Mucosa of stomach (tissue), 1 donor: ENCODE measurements around the gene CLDN4.

Source experiments
- H3K27me3 ChIP-seq: one replicate; pipeline ENCODE4 v1.7.0; 2013; ENCODE audit warnings: mild to moderate bottlenecking, low read length; ENCODE audit not compliant: control insufficient read depth, insufficient read depth
- H3K36me3 ChIP-seq: one replicate; pipeline ENCODE4 v1.7.0; 2013; ENCODE audit warnings: low read length; ENCODE audit not compliant: control insufficient read depth, insufficient read depth
- H3K4me1 ChIP-seq: one replicate; pipeline ENCODE4 v1.7.0; 2013; ENCODE audit warnings: mild to moderate bottlenecking, low read length; ENCODE audit not compliant: control insufficient read depth, insufficient read depth
- H3K4me3 ChIP-seq: one replicate; pipeline ENCODE4 v1.7.0; 2013; ENCODE audit warnings: low read length
- H3K9ac ChIP-seq: one replicate; pipeline ENCODE4 v1.7.0; 2013; ENCODE audit warnings: mild to moderate bottlenecking, low read length, moderate library complexity
- H3K9me3 ChIP-seq: one replicate; pipeline ENCODE4 v1.7.0; 2013; ENCODE audit warnings: mild to moderate bottlenecking, low read length, moderate library complexity; ENCODE audit not compliant: control insufficient read depth
- donor health status: Pancreatic carcinoma.

Gene CLDN4

DNA sequence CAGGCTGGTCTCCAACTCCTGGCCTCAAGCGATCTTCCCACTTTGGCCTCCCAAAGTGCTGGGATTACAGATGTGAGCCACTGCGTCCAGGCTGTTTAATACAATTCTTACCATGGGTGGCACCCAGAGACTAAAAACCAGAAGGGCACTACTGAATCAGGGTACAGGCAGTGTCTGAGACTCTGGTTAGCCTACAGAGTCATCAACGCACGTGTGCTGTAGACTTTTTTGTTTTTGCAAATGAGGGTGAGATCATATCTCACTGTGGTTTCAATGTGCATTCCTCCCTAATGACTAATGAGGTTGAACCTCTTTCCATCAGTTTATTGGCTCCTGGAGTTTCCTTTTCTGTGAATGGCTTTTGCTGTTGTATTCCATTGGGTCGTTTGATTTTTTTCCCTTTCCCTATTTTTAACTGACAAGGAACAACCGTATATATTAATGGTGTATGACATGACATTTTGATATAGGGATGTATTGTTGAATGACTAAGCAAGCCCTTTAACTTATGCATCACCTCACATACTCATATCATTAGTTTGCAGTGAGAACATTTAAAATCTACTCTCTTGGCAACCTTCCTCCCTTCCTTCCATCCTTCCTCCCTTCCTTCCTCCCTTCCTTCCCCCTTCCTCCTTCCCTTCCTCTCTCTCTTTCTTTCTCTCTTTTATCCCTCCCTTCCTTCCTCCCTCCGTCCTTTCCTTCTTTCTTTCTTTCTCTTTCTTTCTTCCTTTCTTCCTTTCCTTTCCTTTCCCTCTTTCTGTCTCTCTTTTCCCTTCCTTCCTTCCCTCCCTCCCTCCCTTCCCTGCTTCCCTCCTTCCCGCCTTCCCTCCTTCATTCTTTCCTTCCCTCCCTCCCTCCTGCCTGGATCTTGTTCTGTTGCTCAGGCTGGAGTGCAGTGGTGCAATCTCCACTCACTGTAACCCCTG lies 20.9 kb downstream of the CLDN4 start:
- Histone ChIP-seq H3K4me3 (no peak overlapping the region), H3K9me3 (no peaks in the 10 kb centered on the region), H3K9ac (no peak overlapping the region), H3K4me1 (peaks cover 35% of the 10 kb centered on the region), H3K36me3 (no peaks in the 10 kb centered on the region), H3K27me3 (peaks cover 13% of the 10 kb centered on the region)

DNA sequence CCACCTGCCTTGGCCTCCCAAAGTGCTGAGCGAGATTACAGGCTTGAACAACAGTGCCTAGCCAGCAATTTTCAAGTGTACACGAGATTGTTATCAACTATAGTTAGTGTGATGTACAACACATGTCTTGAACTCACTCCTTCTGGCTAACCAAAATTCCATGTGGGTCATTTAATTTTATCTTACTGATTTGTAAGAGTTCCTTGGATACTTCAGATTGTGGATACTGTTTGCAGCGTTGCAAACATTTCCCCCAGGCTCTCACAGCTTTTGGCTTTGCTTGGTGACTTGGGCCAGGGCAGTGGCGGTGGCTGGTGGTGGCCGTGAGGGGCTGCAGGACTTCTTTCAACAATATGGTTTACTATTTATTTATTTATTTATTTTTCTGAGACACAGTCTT lies 21.7 kb downstream of the CLDN4 start:
- Histone ChIP-seq H3K4me3 (no peak overlapping the region), H3K36me3 (no peaks in the 10 kb centered on the region), H3K27me3 (peaks cover 18% of the 10 kb centered on the region), H3K4me1 (peaks cover 35% of the 10 kb centered on the region), H3K9me3 (no peaks in the 10 kb centered on the region), H3K9ac (no peak overlapping the region)

DNA sequence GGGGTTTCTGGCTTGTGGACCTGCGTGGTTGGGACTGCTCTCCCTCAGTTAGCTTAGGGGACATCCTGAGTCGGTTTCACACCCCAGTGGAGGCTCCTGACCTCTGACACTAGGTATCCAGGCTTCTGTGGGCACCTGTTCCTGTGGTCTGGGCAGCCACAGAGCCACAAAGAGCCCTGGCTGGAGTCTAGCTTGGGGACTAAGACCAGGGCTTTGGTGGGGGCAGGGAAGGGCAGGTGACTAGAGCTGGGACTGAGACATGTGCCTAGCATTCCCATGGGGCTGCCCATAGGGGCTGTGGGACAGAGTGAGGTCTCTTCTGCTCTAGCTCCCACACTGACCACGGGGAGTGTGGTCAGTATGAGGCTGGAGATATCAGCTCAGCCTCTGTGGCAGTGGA lies 26.1 kb downstream of the CLDN4 start:
- Histone ChIP-seq H3K4me1 (peaks cover 11% of the 10 kb centered on the region), H3K9me3 (no peaks in the 10 kb centered on the region), H3K27me3 (peaks cover 25% of the 10 kb centered on the region), H3K36me3 (no peaks in the 10 kb centered on the region), H3K9ac (no peak overlapping the region), H3K4me3 (no peak overlapping the region)

DNA sequence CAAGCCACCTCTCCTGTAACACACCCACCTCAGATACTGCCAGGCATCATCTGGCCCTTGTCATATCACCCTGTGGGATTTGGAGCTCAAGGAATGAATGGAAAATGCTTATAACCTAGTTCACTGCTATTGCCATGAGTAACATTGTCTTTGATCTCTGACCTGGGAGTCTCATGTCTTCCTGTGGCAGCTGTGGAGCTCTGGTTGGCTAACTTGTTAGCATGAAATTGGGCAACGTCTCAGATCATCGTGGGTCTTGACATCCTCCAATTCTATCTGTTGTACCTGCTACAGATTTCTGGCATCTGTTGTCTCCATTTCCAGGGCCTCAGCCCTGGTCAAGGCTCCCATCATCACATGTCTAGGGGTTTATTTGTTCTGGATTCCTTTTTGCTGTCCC lies 28.0 kb downstream of the CLDN4 start:
- Histone ChIP-seq H3K4me1 (peaks cover 7% of the 10 kb centered on the region), H3K36me3 (no peaks in the 10 kb centered on the region), H3K9ac (no peak overlapping the region), H3K27me3 (peaks cover 25% of the 10 kb centered on the region), H3K4me3 (no peak overlapping the region), H3K9me3 (no peaks in the 10 kb centered on the region)

DNA sequence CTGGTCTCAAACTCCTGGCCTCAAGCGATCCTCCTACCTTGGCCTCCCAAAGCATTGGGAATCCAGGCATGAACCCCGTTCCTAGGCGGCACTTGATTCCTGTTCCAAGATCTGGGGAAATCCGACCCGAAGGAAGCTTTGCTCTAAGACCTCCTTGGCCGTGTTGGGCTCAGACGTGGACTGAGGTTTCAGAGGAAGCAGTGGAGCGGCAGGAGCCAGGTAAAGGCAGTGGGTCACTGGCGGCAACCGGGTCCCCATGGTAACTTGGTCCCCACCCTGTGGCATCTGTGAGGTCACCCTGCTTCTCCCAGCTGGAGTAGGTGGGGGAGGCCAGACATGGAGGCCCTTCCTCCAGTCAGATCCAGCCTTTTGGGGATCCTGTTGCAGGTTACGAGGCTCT lies 30.1 kb downstream of the CLDN4 start, which contains the start of gene TMEM270:
Gene TMEM270 (plus strand): TSS at position 301 of the 400 bp plus-strand sequence. CDS start 36 bp downstream, at position 337.
- Histone ChIP-seq H3K4me3 (no peak within 1 kb of the TSS), H3K4me1 (peaks cover under 1% of the 10 kb centered on the region), H3K9ac (no peak within 1 kb of the TSS), H3K36me3 (no peaks in the 10 kb centered on the region), H3K27me3 (peaks cover 17% of the 10 kb centered on the region), H3K9me3 (no peaks in the 10 kb centered on the region)

DNA sequence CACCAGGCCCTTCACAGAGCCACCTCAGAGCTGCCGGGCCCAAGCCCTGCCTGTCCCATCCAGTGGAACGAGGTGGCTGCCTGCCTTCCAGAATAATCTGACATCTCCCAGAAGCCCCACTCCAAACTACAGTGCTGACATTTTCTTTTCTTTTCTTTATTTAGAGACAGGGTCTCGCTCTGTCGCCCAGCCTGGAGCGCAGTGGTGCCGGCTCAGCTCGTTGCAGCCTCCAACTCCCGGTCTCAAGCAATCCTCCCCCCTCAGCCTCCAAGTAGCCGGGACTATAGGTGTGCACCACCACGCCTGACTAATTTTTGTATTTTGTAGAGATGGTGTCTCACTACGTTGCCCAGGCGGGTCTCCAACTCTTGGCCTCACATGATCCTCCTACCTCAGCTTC lies 30.5 kb downstream of the CLDN4 start:
- Histone ChIP-seq H3K4me3 (no peak overlapping the region), H3K9ac (no peak overlapping the region), H3K9me3 (no peaks in the 10 kb centered on the region), H3K27me3 (peaks cover 14% of the 10 kb centered on the region), H3K4me1 (no peaks in the 10 kb centered on the region), H3K36me3 (no peaks in the 10 kb centered on the region)

DNA sequence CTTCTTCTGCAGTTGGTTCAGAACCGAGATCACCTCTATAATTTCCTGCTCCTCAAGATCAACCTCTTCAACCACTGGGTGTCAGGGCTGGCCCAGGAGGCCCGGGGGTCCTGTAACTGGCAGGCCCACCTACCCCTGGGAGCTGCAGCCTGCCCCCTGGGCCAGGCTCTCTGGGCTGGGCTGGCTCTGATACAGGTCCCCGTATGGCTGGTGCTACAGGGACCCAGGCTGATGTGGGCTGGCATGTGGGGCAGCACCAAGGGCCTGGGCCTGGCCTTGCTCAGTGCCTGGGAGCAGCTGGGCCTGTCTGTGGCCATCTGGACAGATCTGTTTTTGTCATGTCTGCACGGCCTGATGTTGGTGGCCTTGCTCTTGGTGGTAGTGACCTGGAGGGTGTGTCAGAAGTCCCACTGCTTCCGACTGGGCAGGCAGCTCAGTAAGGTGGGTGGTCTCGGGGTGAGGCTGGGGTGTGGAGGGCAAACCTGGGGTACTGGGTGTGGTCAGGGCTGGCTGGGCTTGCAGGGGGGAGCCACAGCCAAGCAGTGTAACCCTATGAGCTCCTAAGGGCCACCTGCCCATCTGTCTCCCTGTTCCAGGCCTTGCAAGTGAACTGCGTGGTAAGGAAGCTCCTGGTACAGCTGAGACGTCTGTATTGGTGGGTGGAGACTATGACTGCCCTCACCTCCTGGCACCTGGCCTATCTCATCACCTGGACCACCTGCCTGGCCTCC lies 34.4 kb downstream of the CLDN4 start:
- H3K36me3 ChIP-seq = no peaks in the 10 kb centered on the region
- H3K9ac ChIP-seq = no peak overlapping the region
- no peaks in the 10 kb centered on the region for H3K9me3 ChIP-seq
- peaks cover 2% of the 10 kb centered on the region for H3K4me1 ChIP-seq
- no peak overlapping the region for H3K4me3 ChIP-seq
- H3K27me3 ChIP-seq = no peaks in the 10 kb centered on the region

DNA sequence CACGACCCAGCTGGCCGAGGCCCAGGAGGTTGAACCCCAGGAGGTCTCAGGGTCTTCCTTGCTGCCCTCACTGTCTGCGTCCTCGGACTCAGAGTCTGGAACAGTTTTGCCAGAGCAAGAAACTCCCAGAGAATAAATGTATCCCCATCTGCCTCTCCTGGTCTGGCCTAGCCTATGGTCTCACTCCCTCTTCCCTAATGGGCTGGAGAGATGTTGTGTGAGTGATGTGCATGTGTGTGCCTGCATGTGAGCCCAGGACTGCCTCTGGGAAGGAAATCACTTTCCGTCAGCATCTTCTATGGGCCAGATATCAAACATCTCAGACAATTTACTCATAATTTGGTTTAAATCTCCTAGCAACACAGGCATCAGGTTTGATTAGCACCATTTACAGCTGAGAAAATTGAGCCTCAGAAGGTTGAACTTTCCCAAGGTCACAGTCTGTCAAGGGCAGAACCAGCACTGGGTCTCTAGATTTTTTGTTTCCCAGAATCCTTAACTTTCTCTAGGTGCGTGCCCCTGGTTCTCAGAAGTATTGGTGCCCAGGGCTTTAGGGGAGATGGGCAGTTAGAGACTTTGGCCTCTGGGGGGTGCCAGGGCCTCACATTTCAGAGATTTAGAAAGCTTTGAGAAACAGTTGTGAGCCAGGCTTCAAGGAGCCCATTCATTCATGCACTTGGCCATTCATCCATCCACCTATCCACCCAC lies 35.1 kb downstream of the CLDN4 start:
- no peaks in the 10 kb centered on the region for H3K36me3 ChIP-seq
- no peak overlapping the region for H3K9ac ChIP-seq
- no peak overlapping the region for H3K4me3 ChIP-seq
- H3K27me3 ChIP-seq = peaks cover 2% of the 10 kb centered on the region
- H3K9me3 ChIP-seq = no peaks in the 10 kb centered on the region
- H3K4me1 ChIP-seq = peaks cover 3% of the 10 kb centered on the region

DNA sequence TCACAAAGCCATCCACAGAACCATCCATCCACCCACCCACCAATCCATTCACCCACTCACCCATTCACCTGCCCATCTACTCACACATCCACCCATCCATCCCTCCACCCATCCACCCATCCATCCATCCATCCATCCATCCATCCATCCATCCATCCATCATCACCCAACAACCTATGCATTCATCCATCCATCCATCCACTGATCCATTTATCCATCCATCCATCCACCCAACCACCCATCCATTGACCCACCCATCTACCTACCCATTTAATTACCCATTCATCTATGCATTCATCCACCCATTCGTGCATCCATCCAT lies 35.6 kb downstream of the CLDN4 start:
- H3K36me3 ChIP-seq = no peaks in the 10 kb centered on the region
- no peak overlapping the region for H3K9ac ChIP-seq
- peaks cover 5% of the 10 kb centered on the region for H3K4me1 ChIP-seq
- H3K9me3 ChIP-seq = no peaks in the 10 kb centered on the region
- no peak overlapping the region for H3K4me3 ChIP-seq
- peaks cover 7% of the 10 kb centered on the region for H3K27me3 ChIP-seq

DNA sequence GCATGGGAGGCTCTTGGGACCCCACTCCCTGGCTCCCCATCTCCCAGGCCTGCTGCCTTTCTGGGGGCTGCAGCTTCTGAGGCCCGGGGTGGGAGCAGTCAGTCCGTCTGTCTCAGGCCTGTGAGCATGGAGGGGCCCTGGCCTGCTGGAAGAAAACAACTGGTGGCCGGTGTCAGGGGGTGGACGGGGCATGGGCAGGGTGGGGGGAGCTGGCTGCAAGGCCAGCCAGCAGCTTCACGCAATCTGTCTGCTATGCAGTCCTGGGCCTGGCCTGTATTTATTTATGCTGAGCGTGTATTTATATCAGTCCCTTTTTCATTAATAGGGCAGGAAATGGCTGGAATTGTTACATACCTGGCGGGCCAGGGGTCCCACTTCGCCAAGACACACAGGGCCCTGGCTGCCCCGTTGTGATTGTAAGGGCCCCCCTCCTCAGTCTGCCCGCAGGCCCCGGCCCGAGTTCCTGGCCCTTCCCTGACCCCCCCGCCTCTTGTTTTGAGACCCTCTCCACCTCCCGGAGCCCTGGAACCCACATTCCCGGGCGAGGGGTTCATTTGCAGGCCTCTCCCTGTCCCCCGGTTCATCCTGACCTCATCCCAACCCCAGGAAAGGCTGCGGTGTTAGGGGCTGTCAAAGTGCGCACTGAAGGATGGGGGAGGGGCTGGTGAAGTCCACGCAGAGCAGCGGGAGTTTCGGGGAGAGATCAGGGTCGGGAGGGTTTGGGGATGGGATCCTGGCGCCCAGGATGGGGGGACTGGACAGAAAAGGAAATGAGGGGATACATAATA lies 38.4 kb downstream of the CLDN4 start:
- peaks cover 9% of the 10 kb centered on the region for H3K4me1 ChIP-seq

DNA sequence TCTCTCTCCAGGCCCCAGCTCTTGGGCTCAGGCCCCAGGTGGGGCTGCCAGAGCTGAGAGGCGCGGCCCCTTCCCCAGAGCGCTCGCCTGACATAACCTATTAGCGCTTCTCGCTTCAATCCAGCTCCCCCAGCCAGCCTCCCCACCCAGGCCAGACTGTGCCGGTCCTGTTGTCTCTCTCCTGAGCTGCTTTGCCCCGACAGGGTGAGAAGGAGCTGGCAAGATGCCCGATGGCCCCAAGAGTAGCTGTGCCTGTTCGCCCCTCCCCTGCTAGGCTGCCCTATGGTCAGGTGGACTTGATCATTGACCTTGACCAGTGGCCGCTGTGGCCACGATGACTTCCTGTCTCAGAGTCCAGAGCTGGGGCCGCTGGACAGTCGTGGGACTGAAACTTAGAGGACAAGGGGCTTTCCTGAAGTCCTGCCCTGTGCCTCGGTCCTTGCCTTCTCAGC lies 39.3 kb downstream of the CLDN4 start:
- H3K9me3 ChIP-seq = no peaks in the 10 kb centered on the region
- no peaks in the 10 kb centered on the region for H3K36me3 ChIP-seq
- H3K4me1 ChIP-seq = peaks cover 9% of the 10 kb centered on the region
- no peak overlapping the region for H3K9ac ChIP-seq
- peaks cover 10% of the 10 kb centered on the region for H3K27me3 ChIP-seq
- H3K4me3 ChIP-seq = no peak overlapping the region

More for the DNA sequence above, 38.4 kb downstream of the CLDN4 start:
- Histone ChIP-seq H3K4me3 (no peak overlapping the region), H3K9ac (no peak overlapping the region), H3K27me3 (peaks cover 10% of the 10 kb centered on the region), H3K9me3 (no peaks in the 10 kb centered on the region), H3K36me3 (no peaks in the 10 kb centered on the region)
